Middle frontal gyrus (tissue), 1 donor: ENCODE results near the gene SNAPC1.
"Not testable (repeated sequence)": the region's sequence is repeated elsewhere in the genome, so short reads cannot be mapped to it uniquely, and the experiment has no call there.

Source experiments
- DNase-seq: peaks from one replicate; pipeline ENCODE4 v3.0.0-alpha.2; 2015; ENCODE audit warnings: low spot score; ENCODE audit errors: extremely low spot score

Gene SNAPC1

GRCh38 chr14:61749867-61750266, 12.4 kb upstream of the SNAPC1 start:
- DNase-seq: no peak

- peak; percentile 28 for DNase-seq
These were observed 11.3 kb upstream of the SNAPC1 start for GRCh38 chr14:61750708-61751474.

GRCh38 chr14:61751475-61751989, 10.7 kb upstream of the SNAPC1 start:
- DNase-seq: no peak

- no peak for DNase-seq
These were observed 9.6 kb upstream of the SNAPC1 start for GRCh38 chr14:61752626-61753025.

- DNase-seq: no peak
These were observed 8.6 kb upstream of the SNAPC1 start for GRCh38 chr14:61753631-61754030.

GRCh38 chr14:61754627-61755381, 7.4 kb upstream of the SNAPC1 start:
- DNase-seq: no peak

- DNase-seq: not testable (repeated sequence)
These were observed 6.9 kb upstream of the SNAPC1 start for GRCh38 chr14:61755382-61755742.

- DNase-seq: no peak
These were observed 6.1 kb upstream of the SNAPC1 start for GRCh38 chr14:61756135-61756534.

- no peak for DNase-seq
These were observed 2.3 kb upstream of the SNAPC1 start for GRCh38 chr14:61759878-61760277.

GRCh38 chr14:61761557-61761956, 663 bp upstream of the SNAPC1 start:
- DNase-seq: no peak

- no peak for DNase-seq
These were observed 2.3 kb downstream of the SNAPC1 start for GRCh38 chr14:61764342-61765122.

GRCh38 chr14:61765225-61765943, 3.2 kb downstream of the SNAPC1 start:
- no peak for DNase-seq

- DNase-seq: no peak
These were observed 3.9 kb downstream of the SNAPC1 start for GRCh38 chr14:61766151-61766550.

GRCh38 chr14:61768240-61768639, 6.0 kb downstream of the SNAPC1 start:
- DNase-seq: no peak

GRCh38 chr14:61769893-61770292, 7.7 kb downstream of the SNAPC1 start:
- no peak for DNase-seq

- no peak for DNase-seq
These were observed 12.6 kb downstream of the SNAPC1 start for GRCh38 chr14:61774861-61775260.

- no peak for DNase-seq
These were observed 17.9 kb downstream of the SNAPC1 start for GRCh38 chr14:61780125-61780524.

GRCh38 chr14:61797309-61797708, 35.1 kb downstream of the SNAPC1 start:
- no peak for DNase-seq

GRCh38 chr14:61802010-61802568, 39.9 kb downstream of the SNAPC1 start:
- DNase-seq: no peak

GRCh38 chr14:61803755-61804154, 41.5 kb downstream of the SNAPC1 start:
- DNase-seq: no peak

- DNase-seq: no peak
These were observed 43.2 kb downstream of the SNAPC1 start for GRCh38 chr14:61805451-61805850.
